Suprapubic skin (tissue), 4 donors: Measurements from ENCODE around the gene OTUB1.

Experiments
- EP300 ChIP-seq: sonication (generic); formaldehyde crosslinking; IDR thresholded peaks from one replicate; pipeline ENCODE4 v1.6.1; 2017; ENCODE audit warnings: antibody characterized with exemption
- POLR2A ChIP-seq, 2 donors: fragments of 450-650 bp; IDR thresholded peaks; one replicate each; pipeline ENCODE4 v1.6.1; 2017; ENCODE audit warnings: antibody characterized with exemption in 2 of 2, mild to moderate bottlenecking in 2 of 2, moderate library complexity in 2 of 2
- POLR2AphosphoS5 ChIP-seq, 3 donors: sonication (generic); formaldehyde crosslinking; IDR thresholded peaks; one replicate each; pipeline ENCODE4 v1.6.1; 2017; ENCODE audit warnings: antibody characterized with exemption in 3 of 3
- TF ChIP-seq, protein P1 (sequence below), 2 donors: fragments of 200-600 bp in 1 of 2; fragments of 450-650 bp in 1 of 2; sonication (generic) in 1 of 2; IDR thresholded peaks; one replicate each; pipeline ENCODE4 v1.5.1; 2016 to 2019; ENCODE audit warnings: antibody characterized with exemption in 2 of 2, mild to moderate bottlenecking in 1 of 2, moderate library complexity in 1 of 2

DNA sequence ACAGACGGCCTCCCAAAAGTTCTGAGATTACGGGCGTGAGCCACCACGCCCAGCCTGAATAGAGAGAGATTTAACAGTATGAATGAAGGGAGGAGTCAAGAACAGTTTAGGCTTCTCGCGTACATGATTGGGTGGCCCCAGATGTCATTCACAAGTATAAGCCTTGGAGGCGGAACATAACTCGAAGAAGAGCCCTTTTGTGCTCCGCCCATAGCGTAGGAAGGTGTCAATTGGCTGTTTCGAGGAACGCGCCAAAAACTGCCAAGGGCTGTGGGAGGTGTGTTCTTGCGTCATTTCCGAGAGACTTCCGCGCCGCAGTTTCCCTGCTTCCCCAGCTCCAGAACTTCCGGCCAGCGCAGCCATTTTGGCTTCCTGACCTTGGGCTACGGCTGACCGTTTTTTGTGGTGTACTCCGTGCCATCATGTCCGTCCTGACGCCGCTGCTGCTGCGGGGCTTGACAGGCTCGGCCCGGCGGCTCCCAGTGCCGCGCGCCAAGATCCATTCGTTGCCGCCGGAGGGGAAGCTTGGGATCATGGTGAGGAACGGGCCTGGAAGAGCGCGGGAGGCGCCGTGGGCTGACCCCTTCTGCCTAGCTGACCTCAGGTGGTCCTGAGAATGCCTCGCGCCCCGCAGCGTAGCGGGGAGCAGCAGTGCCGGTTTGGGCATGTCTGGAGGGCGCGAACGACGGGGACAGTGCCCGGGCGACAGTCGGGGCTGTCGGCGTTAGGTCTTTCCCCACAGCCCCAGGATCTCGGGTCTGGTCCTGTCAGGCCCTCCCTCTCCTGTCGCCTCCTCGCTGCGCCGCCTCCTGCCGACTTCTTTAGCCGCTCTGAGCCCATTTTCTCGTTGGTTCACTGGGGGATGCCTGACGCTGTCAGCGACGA lies 11.7 kb upstream of the OTUB1 start, which contains the start of gene COX8A:
- TF ChIP-seq, protein P1, sequence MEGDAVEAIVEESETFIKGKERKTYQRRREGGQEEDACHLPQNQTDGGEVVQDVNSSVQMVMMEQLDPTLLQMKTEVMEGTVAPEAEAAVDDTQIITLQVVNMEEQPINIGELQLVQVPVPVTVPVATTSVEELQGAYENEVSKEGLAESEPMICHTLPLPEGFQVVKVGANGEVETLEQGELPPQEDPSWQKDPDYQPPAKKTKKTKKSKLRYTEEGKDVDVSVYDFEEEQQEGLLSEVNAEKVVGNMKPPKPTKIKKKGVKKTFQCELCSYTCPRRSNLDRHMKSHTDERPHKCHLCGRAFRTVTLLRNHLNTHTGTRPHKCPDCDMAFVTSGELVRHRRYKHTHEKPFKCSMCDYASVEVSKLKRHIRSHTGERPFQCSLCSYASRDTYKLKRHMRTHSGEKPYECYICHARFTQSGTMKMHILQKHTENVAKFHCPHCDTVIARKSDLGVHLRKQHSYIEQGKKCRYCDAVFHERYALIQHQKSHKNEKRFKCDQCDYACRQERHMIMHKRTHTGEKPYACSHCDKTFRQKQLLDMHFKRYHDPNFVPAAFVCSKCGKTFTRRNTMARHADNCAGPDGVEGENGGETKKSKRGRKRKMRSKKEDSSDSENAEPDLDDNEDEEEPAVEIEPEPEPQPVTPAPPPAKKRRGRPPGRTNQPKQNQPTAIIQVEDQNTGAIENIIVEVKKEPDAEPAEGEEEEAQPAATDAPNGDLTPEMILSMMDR (IDR thresholded peaks at IDR 0.05): no peak
- TF ChIP-seq POLR2AphosphoS5 (IDR thresholded peaks at IDR 0.05): peak; percentile 51 to 94 (median 64)
- TF ChIP-seq POLR2A (IDR thresholded peaks at IDR 0.05): peak in 1 of 2 donors; percentile 66
- TF ChIP-seq EP300: no peak
